GM12878 (cell line): ENCODE data around the gene HSD17B12. TPM values are rescaled to one million over a fixed set of nuclear protein-coding genes. Genes with fewer than 3 reads are reported as not detected.
A peak's percentile ranks its signal among the peaks of the same experiment; 100 is the strongest.

ENCODE experiments used
- CBX5 ChIP-seq: sonication (generic); IDR thresholded peaks from 2 replicates; pipeline ENCODE4 v1.6.1; 2016; ENCODE audit warnings: low read depth, moderate library complexity, mild to moderate bottlenecking, inconsistent platforms
- CHD2 ChIP-seq: IDR thresholded peaks from 2 replicates; pipeline ENCODE4 v1.6.1; 2011; ENCODE audit warnings: low read depth, low read length, improper control_type of control experiment, borderline replicate concordance
- ESRRA ChIP-seq: IDR thresholded peaks from 2 replicates; pipeline ENCODE4 v1.6.1; 2012; ENCODE audit warnings: mild to moderate bottlenecking, low read length, improper control_type of control experiment
- FOXK2 ChIP-seq: fragments of 450-650 bp; IDR thresholded peaks from 2 replicates; pipeline ENCODE4 v1.6.1; 2017; ENCODE audit warnings: mild to moderate bottlenecking, moderate library complexity
- GATAD2B ChIP-seq: fragments of 450-650 bp; conservative IDR thresholded peaks from 2 replicates; pipeline ENCODE4 v1.6.1; 2017; ENCODE audit warnings: low read depth, mild to moderate bottlenecking, moderate library complexity
- HDAC2 ChIP-seq: fragments of 200-600 bp; sonication (generic); IDR thresholded peaks from 2 replicates; pipeline ENCODE4 v1.6.1; 2017
- IKZF1 ChIP-seq: fragments of 450-650 bp; conservative IDR thresholded peaks from 2 replicates; pipeline ENCODE4 v1.6.1; 2017; ENCODE audit warnings: antibody characterized with exemption, mild to moderate bottlenecking
- KLF5 ChIP-seq: fragments of 450-650 bp; IDR thresholded peaks from 2 replicates; pipeline ENCODE4 v1.6.1; 2014; ENCODE audit warnings: mild to moderate bottlenecking; ENCODE audit not compliant: partially characterized antibody
- MXI1 ChIP-seq: fragments of 150-350 bp; IDR thresholded peaks from 2 replicates; pipeline ENCODE4 v1.6.1; 2011; ENCODE audit warnings: low read depth, mild to moderate bottlenecking, inconsistent platforms, low read length, improper control_type of control experiment
- NFYA ChIP-seq: IDR thresholded peaks from 2 replicates; pipeline ENCODE4 v1.6.1; 2011; ENCODE audit warnings: low read depth, mild to moderate bottlenecking, low read length, improper control_type of control experiment, borderline replicate concordance
- NRF1 ChIP-seq: conservative IDR thresholded peaks from 2 replicates; pipeline ENCODE4 v1.6.1; 2011; ENCODE audit warnings: mild to moderate bottlenecking, low read depth, low read length, improper control_type of control experiment
- POLR2AphosphoS2 ChIP-seq: IDR thresholded peaks from 2 replicates; pipeline ENCODE4 v1.6.1; 2011; ENCODE audit warnings: low read depth, mild to moderate bottlenecking, low read length, improper control_type of control experiment, moderate library complexity
- RELA ChIP-seq: fragments of 450-650 bp; IDR thresholded peaks from 2 replicates; pipeline ENCODE4 v1.8.0; 2014; ENCODE audit warnings: borderline replicate concordance; ENCODE audit not compliant: partially characterized antibody
- SMARCA5 ChIP-seq: fragments of 450-650 bp; IDR thresholded peaks from 2 replicates; pipeline ENCODE4 v1.6.1; 2017; ENCODE audit warnings: mild to moderate bottlenecking
- YBX1 ChIP-seq: fragments of 450-650 bp; IDR thresholded peaks from 2 replicates; pipeline ENCODE4 v1.6.1; 2016; ENCODE audit warnings: antibody characterized with exemption
- ZNF24 ChIP-seq: fragments of 450-650 bp; IDR thresholded peaks from 2 replicates; pipeline ENCODE4 v1.6.1; 2017; ENCODE audit warnings: antibody characterized with exemption, mild to moderate bottlenecking
- polyA plus RNA-seq, 11 experiments: library from polyadenylated mRNA; depleted of rRNA in 4 of 11; unstranded in 6 of 11; stranded (reverse) in 5 of 11; fragments of >200 nt; fragmentation: Nextera tagmentation in 4 of 11; fragmentation: Illumina TruSeq in 1 of 11; extraction: Ambion mirVana in 4 of 11; extraction: Trizol in 1 of 11; gene quantifications; 1 replicate in 1 of 11; 2 replicates in 10 of 11; pipeline versions ENCODE4 v1.2.1 to v1.2.3, GENCODE V29; 2011 to 2016; ENCODE audit warnings: inconsistent platforms in 2 of 11, missing spikeins in 2 of 11, low read depth in 1 of 11
- total RNA-seq, 4 experiments: library from RNA; depleted of rRNA in 3 of 4; stranded (reverse); fragments of >200 nt in 3 of 4; fragmentation: Illumina TruSeq in 1 of 4; extraction: Trizol in 1 of 4; gene quantifications; 2 replicates each; pipeline versions ENCODE4 v1.2.1 to v1.2.3, GENCODE V29; 2013 to 2021
- TF ChIP-seq, protein P1 (sequence below): fragments of 450-650 bp; formaldehyde crosslinking; IDR thresholded peaks from 2 replicates; pipeline ENCODE4 v1.4.0; 2022; ENCODE audit warnings: mild to moderate bottlenecking, moderate library complexity
- TF ChIP-seq, protein P2 (sequence below): IDR thresholded peaks from 2 replicates; pipeline ENCODE4 v1.6.1; 2011; ENCODE audit warnings: mild to moderate bottlenecking, low read depth, low read length, moderate library complexity; ENCODE audit not compliant: insufficient replicate concordance
- TF ChIP-seq, protein P3 (sequence below): fragments of 450-650 bp; formaldehyde crosslinking; IDR thresholded peaks from 2 replicates; pipeline ENCODE4 v1.5.0; 2022; ENCODE audit warnings: mild to moderate bottlenecking, missing genetic modification characterization
- TF ChIP-seq, protein P4 (sequence below): fragments of 450-650 bp; IDR thresholded peaks from 2 replicates; pipeline ENCODE4 v1.6.1; 2017; ENCODE audit warnings: low read depth, mild to moderate bottlenecking, moderate library complexity

HSD17B12 gene
- total and polyA plus RNA-seq, 10 of the 15 experiments (the other 5 are each of a cell fraction or from before 2014, with no cell fraction given), result 23.6 to 88.0 (median 64.7) TPM

- TF ChIP-seq ZNF24, result 0 out of 2 replicates have a peak, but pooled peaks have one; percentile 25
- peak; percentile 66; the same call in 1 of the 2 replicates for TF ChIP-seq GATAD2B
- no peak for TF ChIP-seq ESRRA
- TF ChIP-seq, protein P1, sequence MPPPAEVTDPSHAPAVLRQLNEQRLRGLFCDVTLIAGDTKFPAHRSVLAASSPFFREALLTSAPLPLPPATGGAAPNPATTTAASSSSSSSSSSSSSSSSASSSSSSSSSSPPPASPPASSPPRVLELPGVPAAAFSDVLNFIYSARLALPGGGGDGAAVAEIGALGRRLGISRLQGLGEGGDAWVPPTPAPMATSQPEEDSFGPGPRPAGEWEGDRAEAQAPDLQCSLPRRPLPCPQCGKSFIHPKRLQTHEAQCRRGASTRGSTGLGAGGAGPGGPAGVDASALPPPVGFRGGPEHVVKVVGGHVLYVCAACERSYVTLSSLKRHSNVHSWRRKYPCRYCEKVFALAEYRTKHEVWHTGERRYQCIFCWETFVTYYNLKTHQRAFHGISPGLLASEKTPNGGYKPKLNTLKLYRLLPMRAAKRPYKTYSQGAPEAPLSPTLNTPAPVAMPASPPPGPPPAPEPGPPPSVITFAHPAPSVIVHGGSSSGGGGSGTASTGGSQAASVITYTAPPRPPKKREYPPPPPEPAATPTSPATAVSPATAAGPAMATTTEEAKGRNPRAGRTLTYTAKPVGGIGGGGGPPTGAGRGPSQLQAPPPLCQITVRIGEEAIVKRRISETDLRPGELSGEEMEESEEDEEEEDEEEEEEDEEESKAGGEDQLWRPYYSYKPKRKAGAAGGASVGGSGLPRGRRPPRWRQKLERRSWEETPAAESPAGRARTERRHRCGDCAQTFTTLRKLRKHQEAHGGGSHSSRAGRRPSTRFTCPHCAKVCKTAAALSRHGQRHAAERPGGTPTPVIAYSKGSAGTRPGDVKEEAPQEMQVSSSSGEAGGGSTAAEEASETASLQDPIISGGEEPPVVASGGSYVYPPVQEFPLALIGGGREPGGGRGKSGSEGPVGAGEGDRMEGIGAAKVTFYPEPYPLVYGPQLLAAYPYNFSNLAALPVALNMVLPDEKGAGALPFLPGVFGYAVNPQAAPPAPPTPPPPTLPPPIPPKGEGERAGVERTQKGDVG, result no peak
- no peak for TF ChIP-seq YBX1
- peak; percentile 47; the same call in 1 of the 2 replicates for TF ChIP-seq POLR2AphosphoS2
- TF ChIP-seq, protein P2, sequence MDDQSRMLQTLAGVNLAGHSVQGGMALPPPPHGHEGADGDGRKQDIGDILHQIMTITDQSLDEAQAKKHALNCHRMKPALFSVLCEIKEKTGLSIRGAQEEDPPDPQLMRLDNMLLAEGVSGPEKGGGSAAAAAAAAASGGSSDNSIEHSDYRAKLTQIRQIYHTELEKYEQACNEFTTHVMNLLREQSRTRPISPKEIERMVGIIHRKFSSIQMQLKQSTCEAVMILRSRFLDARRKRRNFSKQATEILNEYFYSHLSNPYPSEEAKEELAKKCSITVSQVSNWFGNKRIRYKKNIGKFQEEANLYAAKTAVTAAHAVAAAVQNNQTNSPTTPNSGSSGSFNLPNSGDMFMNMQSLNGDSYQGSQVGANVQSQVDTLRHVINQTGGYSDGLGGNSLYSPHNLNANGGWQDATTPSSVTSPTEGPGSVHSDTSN, result no peak
- peak; percentile 95 for TF ChIP-seq IKZF1
- TF ChIP-seq, protein P3, sequence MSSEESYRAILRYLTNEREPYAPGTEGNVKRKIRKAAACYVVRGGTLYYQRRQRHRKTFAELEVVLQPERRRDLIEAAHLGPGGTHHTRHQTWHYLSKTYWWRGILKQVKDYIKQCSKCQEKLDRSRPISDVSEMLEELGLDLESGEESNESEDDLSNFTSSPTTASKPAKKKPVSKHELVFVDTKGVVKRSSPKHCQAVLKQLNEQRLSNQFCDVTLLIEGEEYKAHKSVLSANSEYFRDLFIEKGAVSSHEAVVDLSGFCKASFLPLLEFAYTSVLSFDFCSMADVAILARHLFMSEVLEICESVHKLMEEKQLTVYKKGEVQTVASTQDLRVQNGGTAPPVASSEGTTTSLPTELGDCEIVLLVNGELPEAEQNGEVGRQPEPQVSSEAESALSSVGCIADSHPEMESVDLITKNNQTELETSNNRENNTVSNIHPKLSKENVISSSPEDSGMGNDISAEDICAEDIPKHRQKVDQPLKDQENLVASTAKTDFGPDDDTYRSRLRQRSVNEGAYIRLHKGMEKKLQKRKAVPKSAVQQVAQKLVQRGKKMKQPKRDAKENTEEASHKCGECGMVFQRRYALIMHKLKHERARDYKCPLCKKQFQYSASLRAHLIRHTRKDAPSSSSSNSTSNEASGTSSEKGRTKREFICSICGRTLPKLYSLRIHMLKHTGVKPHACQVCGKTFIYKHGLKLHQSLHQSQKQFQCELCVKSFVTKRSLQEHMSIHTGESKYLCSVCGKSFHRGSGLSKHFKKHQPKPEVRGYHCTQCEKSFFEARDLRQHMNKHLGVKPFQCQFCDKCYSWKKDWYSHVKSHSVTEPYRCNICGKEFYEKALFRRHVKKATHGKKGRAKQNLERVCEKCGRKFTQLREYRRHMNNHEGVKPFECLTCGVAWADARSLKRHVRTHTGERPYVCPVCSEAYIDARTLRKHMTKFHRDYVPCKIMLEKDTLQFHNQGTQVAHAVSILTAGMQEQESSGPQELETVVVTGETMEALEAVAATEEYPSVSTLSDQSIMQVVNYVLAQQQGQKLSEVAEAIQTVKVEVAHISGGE (CRISPR knock-in tag), result no peak
- no peak for TF ChIP-seq CHD2
- TF ChIP-seq SMARCA5, result no peak
- TF ChIP-seq RELA, result peak; percentile 80
- TF ChIP-seq KLF5, result peak; percentile 55
- peak; percentile 99 for TF ChIP-seq CBX5
- peak; percentile 99; the same call in 1 of the 2 replicates for TF ChIP-seq HDAC2
- no peak; the same call in 1 of the 2 replicates for TF ChIP-seq FOXK2
- peak; percentile 53; the same call in 1 of the 2 replicates for TF ChIP-seq MXI1
- TF ChIP-seq, protein P4, sequence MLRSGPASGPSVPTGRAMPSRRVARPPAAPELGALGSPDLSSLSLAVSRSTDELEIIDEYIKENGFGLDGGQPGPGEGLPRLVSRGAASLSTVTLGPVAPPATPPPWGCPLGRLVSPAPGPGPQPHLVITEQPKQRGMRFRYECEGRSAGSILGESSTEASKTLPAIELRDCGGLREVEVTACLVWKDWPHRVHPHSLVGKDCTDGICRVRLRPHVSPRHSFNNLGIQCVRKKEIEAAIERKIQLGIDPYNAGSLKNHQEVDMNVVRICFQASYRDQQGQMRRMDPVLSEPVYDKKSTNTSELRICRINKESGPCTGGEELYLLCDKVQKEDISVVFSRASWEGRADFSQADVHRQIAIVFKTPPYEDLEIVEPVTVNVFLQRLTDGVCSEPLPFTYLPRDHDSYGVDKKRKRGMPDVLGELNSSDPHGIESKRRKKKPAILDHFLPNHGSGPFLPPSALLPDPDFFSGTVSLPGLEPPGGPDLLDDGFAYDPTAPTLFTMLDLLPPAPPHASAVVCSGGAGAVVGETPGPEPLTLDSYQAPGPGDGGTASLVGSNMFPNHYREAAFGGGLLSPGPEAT, result peak; percentile 99
- no peak for TF ChIP-seq NRF1
- TF ChIP-seq NFYA, result no peak
Measured at GRCh38 chr11:43643898-43644620, 36.5 kb upstream of the HSD17B12 start (continued).
